Activated T-helper 1 cell treated with anti-CD3 and anti-CD28 coated beads, Interleukin-12 subunit alpha, Interleukin-12 subunit beta, Interleukin-2, Interleukin-4 antibody, amounts not matched to agents 30 ng/mL and 10 ng/mL and 1 ng/mL, durations not matched to agents 14 hours and 24 hours and 36 hours (primary cell): ENCODE data around the gene STXBP6. TPM values are rescaled to one million over a fixed set of nuclear protein-coding genes. Genes with fewer than 3 reads are reported as not detected.

Experiments used
- DNase-seq: peaks from one replicate; pipeline ENCODE4 v3.0.0; 2021; ENCODE audit warnings: low spot score
- H3K27ac Mint-ChIP-seq: one replicate; pipeline ENCODE4 v1.8.0; 2021; ENCODE audit warnings: mild to moderate bottlenecking, mixed read lengths
- H3K27me3 Mint-ChIP-seq: one replicate; pipeline ENCODE4 v1.8.0; 2022; ENCODE audit warnings: mild to moderate bottlenecking, moderate library complexity, mixed read lengths; ENCODE audit not compliant: insufficient read depth
- H3K36me3 Mint-ChIP-seq: one replicate; pipeline ENCODE4 v1.8.0; 2021; ENCODE audit warnings: low read depth, mixed read lengths
- H3K4me1 Mint-ChIP-seq: one replicate; pipeline ENCODE4 v1.8.0; 2021; ENCODE audit warnings: low read depth, mixed read lengths
- H3K4me3 Mint-ChIP-seq: one replicate; pipeline ENCODE4 v1.8.0; 2021; ENCODE audit warnings: mild to moderate bottlenecking, moderate library complexity, mixed read lengths
- H3K9me3 Mint-ChIP-seq: one replicate; pipeline ENCODE4 v1.8.0; 2021; ENCODE audit warnings: mixed read lengths
- intact Hi-C: fragments of 100-400 bp; cut with micrococcal nuclease; formaldehyde crosslinking; loops from one replicate; pipeline ENCODE4 v1.15.1; 2024
- total RNA-seq: library from RNA; stranded (reverse); gene quantifications from 2 replicates; pipeline ENCODE4 v1.2.3, GENCODE V29; 2022

Gene STXBP6
- total RNA-seq, 1 donor from 2014 or later = not detected

- intact Hi-C loops = no loop called here
- Mint-ChIP-seq H3K4me1 (no peaks in the 10 kb centered on the region), H3K36me3 (no peaks in the 10 kb centered on the region), H3K27ac (no peak overlapping the region), H3K27me3 (peaks cover 3% of the 10 kb centered on the region), H3K9me3 (no peaks in the 10 kb centered on the region), H3K4me3 (no peak overlapping the region)
- no peak for DNase-seq
Observed at GRCh38 chr14:24986206-24986893, 63.6 kb downstream of the STXBP6 start.

GRCh38 chr14:24984846-24985589, 64.9 kb downstream of the STXBP6 start:
- H3K4me3 Mint-ChIP-seq = no peak overlapping the region
- intact Hi-C loops = no loop called here

GRCh38 chr14:24982472-24983155, 67.3 kb downstream of the STXBP6 start:
- Mint-ChIP-seq H3K4me1 (no peaks in the 10 kb centered on the region), H3K36me3 (no peaks in the 10 kb centered on the region), H3K4me3 (no peak overlapping the region), H3K9me3 (no peaks in the 10 kb centered on the region), H3K27me3 (peaks cover 3% of the 10 kb centered on the region), H3K27ac (no peak overlapping the region)
- no peak for DNase-seq
- intact Hi-C loops = no loop called here

More at GRCh38 chr14:24984846-24985589, 64.9 kb downstream of the STXBP6 start:
- no peak for DNase-seq
- peaks cover 3% of the 10 kb centered on the region for H3K27me3 Mint-ChIP-seq
- H3K4me1 Mint-ChIP-seq = no peaks in the 10 kb centered on the region
- H3K27ac Mint-ChIP-seq = no peak overlapping the region
- H3K36me3 Mint-ChIP-seq = no peaks in the 10 kb centered on the region
- no peaks in the 10 kb centered on the region for H3K9me3 Mint-ChIP-seq

- Mint-ChIP-seq H3K4me3 (no peak overlapping the region), H3K27me3 (peaks cover 3% of the 10 kb centered on the region), H3K9me3 (no peaks in the 10 kb centered on the region), H3K36me3 (no peaks in the 10 kb centered on the region), H3K4me1 (no peaks in the 10 kb centered on the region), H3K27ac (no peak overlapping the region)
- no peak for DNase-seq
- intact Hi-C loops = no loop called here
Observed at GRCh38 chr14:24979725-24980239, 70.2 kb downstream of the STXBP6 start.

- Mint-ChIP-seq H3K4me3 (no peak overlapping the region), H3K4me1 (no peaks in the 10 kb centered on the region), H3K36me3 (no peaks in the 10 kb centered on the region), H3K27me3 (peaks cover 3% of the 10 kb centered on the region), H3K9me3 (no peaks in the 10 kb centered on the region), H3K27ac (no peak overlapping the region)
- no peak for DNase-seq
- intact Hi-C loops = no loop called here
Observed at GRCh38 chr14:24978862-24979724, 70.9 kb downstream of the STXBP6 start.

DNA sequence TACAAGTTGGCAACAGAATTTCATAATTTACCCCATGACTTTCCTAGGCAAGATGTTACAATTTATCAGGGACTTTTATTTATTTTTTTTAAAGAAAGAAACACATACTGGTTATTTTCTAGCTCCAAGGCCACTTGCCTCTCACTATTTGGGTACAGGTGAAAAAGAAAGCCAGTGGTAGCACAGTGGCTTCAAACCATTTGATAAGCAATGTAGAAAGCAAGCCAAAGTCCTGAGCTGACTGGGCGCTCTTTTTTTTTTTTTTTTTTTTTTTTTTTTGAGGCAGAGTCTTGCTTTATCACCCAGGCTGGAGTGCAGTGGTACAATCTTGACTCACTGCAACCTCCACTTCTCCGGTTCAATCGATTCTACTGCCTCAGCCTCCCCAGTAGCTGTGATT, 73.3 kb downstream of the STXBP6 start:
- intact Hi-C loops = no loop called here
- Mint-ChIP-seq H3K4me1 (no peaks in the 10 kb centered on the region), H3K9me3 (no peaks in the 10 kb centered on the region), H3K27ac (no peak overlapping the region), H3K36me3 (no peaks in the 10 kb centered on the region), H3K27me3 (no peaks in the 10 kb centered on the region), H3K4me3 (no peak overlapping the region)
- no peak for DNase-seq

DNA sequence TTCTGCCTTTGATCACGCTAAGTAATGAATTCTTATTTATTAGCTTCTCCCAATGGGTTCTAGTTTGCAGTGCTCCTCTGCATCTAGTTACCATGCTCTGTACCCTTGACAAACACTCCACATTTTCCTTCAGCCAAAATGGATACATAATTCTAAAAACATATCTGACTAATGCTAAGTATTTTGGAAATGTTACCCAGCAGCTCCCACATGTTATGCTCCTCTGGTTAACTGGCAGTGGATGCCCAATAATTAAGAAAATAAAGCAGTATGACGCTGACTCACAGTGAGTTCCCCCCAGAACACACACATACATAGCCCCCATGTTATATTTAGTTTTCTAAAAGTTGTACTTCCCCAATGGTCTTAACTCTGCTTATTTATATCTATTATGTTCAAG, 74.6 kb downstream of the STXBP6 start:
- intact Hi-C loops = no loop called here
- Mint-ChIP-seq H3K4me3 (no peak overlapping the region), H3K27ac (no peak overlapping the region), H3K27me3 (no peaks in the 10 kb centered on the region), H3K36me3 (no peaks in the 10 kb centered on the region), H3K9me3 (no peaks in the 10 kb centered on the region), H3K4me1 (no peaks in the 10 kb centered on the region)
- DNase-seq = no peak

- Mint-ChIP-seq H3K4me1 (no peaks in the 10 kb centered on the region), H3K27ac (no peak overlapping the region), H3K36me3 (no peaks in the 10 kb centered on the region), H3K27me3 (no peaks in the 10 kb centered on the region), H3K4me3 (no peak overlapping the region), H3K9me3 (no peaks in the 10 kb centered on the region)
- intact Hi-C loops = no loop called here
- DNase-seq = no peak
Observed at GRCh38 chr14:24974591-24975374, 75.2 kb downstream of the STXBP6 start.

DNA sequence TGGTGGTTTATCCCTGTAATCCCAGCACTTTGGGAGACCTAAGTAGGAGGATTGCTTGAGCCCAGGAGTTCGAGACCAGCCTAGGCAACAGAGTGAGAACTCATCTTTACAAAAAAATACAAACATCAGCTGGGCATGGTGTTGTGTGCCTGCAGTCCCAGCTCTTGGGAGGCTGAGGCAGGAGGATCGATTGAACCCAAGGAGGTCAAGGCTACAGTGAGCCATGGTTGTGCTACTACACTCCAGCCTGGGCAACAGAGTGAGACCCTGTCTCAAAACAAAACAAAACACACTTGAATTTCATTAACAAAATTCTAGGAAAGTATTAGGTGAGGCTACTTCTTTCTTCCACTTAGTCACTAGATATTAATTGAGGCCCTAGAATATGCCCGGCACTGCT, 77.1 kb downstream of the STXBP6 start:
- Mint-ChIP-seq H3K4me3 (no peak overlapping the region), H3K27me3 (no peaks in the 10 kb centered on the region), H3K4me1 (no peaks in the 10 kb centered on the region), H3K9me3 (no peaks in the 10 kb centered on the region), H3K27ac (no peak overlapping the region), H3K36me3 (no peaks in the 10 kb centered on the region)
- no peak for DNase-seq
- intact Hi-C loops = no loop called here

DNA sequence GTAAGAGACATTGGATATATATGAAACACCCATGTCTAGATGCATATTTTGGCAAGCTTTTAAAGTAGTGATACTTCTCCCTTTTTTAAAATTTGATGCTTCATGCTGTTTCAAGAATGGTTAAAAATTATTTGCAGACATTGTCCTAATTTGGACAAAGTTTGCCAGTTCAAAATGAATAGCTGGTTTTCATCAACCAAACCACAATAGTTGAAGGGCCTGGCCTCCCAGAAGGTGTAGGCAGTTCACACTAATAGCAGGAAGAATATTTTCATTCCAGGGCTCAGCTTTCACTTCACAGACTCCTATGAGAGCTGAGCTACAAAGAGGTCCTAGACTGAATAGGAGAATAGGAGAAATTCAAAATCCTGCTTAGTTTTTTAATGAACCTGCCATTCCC, 78.7 kb downstream of the STXBP6 start:
- H3K4me1 Mint-ChIP-seq = no peaks in the 10 kb centered on the region
- intact Hi-C loops = no loop called here
- H3K4me3 Mint-ChIP-seq = no peak overlapping the region
- DNase-seq = no peak
- no peaks in the 10 kb centered on the region for H3K9me3 Mint-ChIP-seq
- no peaks in the 10 kb centered on the region for H3K27me3 Mint-ChIP-seq
- H3K27ac Mint-ChIP-seq = no peak overlapping the region
- H3K36me3 Mint-ChIP-seq = no peaks in the 10 kb centered on the region

- peaks cover 2% of the 10 kb centered on the region for H3K27me3 Mint-ChIP-seq
- DNase-seq = no peak
- no peaks in the 10 kb centered on the region for H3K9me3 Mint-ChIP-seq
- H3K27ac Mint-ChIP-seq = no peak overlapping the region
- no peaks in the 10 kb centered on the region for H3K36me3 Mint-ChIP-seq
- H3K4me3 Mint-ChIP-seq = no peak overlapping the region
- intact Hi-C loops = no loop called here
- H3K4me1 Mint-ChIP-seq = no peaks in the 10 kb centered on the region
Observed at GRCh38 chr14:24966579-24966964, 83.4 kb downstream of the STXBP6 start.
